ENCODE results near the gene CACNA1E. TPM values are rescaled to one million over a fixed set of nuclear protein-coding genes. Genes with fewer than 3 reads are reported as not detected.

CACNA1E gene
- total RNA-seq, 1 experiment from 2014 or later = 0.45 TPM

- TF ChIP-seq, protein P1, sequence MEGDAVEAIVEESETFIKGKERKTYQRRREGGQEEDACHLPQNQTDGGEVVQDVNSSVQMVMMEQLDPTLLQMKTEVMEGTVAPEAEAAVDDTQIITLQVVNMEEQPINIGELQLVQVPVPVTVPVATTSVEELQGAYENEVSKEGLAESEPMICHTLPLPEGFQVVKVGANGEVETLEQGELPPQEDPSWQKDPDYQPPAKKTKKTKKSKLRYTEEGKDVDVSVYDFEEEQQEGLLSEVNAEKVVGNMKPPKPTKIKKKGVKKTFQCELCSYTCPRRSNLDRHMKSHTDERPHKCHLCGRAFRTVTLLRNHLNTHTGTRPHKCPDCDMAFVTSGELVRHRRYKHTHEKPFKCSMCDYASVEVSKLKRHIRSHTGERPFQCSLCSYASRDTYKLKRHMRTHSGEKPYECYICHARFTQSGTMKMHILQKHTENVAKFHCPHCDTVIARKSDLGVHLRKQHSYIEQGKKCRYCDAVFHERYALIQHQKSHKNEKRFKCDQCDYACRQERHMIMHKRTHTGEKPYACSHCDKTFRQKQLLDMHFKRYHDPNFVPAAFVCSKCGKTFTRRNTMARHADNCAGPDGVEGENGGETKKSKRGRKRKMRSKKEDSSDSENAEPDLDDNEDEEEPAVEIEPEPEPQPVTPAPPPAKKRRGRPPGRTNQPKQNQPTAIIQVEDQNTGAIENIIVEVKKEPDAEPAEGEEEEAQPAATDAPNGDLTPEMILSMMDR (IDR thresholded peaks at IDR 0.05; ENCODE audit: insufficient read depth in 1 of 2, low read depth in 1 of 2, low read length in 1 of 2, severe bottlenecking in 1 of 2, unreplicated experiment in 1 of 2) = no peak
- no peak overlapping the region for H3K4me3 ChIP-seq (ENCODE audit: low read depth, low read length)
- Mint-ChIP-seq H3K9me3 (ENCODE audit: unreplicated experiment) (peaks cover 15% of the 10 kb centered on the region), H3K27me3 (ENCODE audit: insufficient read depth, unreplicated experiment) (peaks cover 10% of the 10 kb centered on the region), H3K4me1 (ENCODE audit: low read depth, unreplicated experiment) (no peaks in the 10 kb centered on the region), H3K4me3 (ENCODE audit: unreplicated experiment) (no peak overlapping the region), H3K36me3 (ENCODE audit: insufficient read depth, unreplicated experiment) (no peaks in the 10 kb centered on the region), H3K27ac (ENCODE audit: unreplicated experiment) (no peak overlapping the region)
- no peaks in the 10 kb centered on the region for H3K27me3 ChIP-seq (replicated peaks; ENCODE audit: control insufficient read depth, insufficient read depth, low read length)
- ChIA-PET CTCF (no interaction called here), POLR2A (no interaction called here)
- intact Hi-C loops (cut with micrococcal nuclease; ENCODE audit: unreplicated experiment) = no loop called here
- H3K9me3 ChIP-seq = no peaks in the 10 kb centered on the region
- no peak for DNase-seq
- no peaks in the 10 kb centered on the region for H3K36me3 ChIP-seq (ENCODE audit: control insufficient read depth, insufficient read depth, low read length)
- no TSS peak for BruUV-seq (replicated peaks)
- H3K4me1 ChIP-seq = peaks cover 4% of the 10 kb centered on the region
These were observed 181.2 kb downstream of the CACNA1E start for GRCh38 chr1:181664543-181664942.

GRCh38 chr1:181669246-181669645 is 185.9 kb downstream of the CACNA1E start:
- Histone ChIP-seq H3K4me1 (no peaks in the 10 kb centered on the region), H3K4me3 (ENCODE audit: low read depth, low read length) (no peak overlapping the region), H3K27me3 (replicated peaks; ENCODE audit: control insufficient read depth, insufficient read depth, low read length) (no peaks in the 10 kb centered on the region), H3K9me3 (no peaks in the 10 kb centered on the region), H3K36me3 (ENCODE audit: control insufficient read depth, insufficient read depth, low read length) (no peaks in the 10 kb centered on the region)
- DNase-seq = no peak
- intact Hi-C loops (cut with micrococcal nuclease; ENCODE audit: unreplicated experiment) = no loop called here
- no peaks in the 10 kb centered on the region for H3K36me3 Mint-ChIP-seq (ENCODE audit: insufficient read depth, unreplicated experiment)
- H3K27ac Mint-ChIP-seq (ENCODE audit: unreplicated experiment) = no peak overlapping the region
- H3K9me3 Mint-ChIP-seq (ENCODE audit: unreplicated experiment) = no peaks in the 10 kb centered on the region
- H3K4me3 Mint-ChIP-seq (ENCODE audit: unreplicated experiment) = no peak overlapping the region
- H3K27me3 Mint-ChIP-seq (ENCODE audit: insufficient read depth, unreplicated experiment) = peaks cover 17% of the 10 kb centered on the region
- POLR2A ChIA-PET = no interaction called here
- no peaks in the 10 kb centered on the region for H3K4me1 Mint-ChIP-seq (ENCODE audit: low read depth, unreplicated experiment)
- CTCF ChIA-PET = no interaction called here
- TF ChIP-seq, protein P1 (IDR thresholded peaks at IDR 0.05; ENCODE audit: insufficient read depth in 1 of 2, low read depth in 1 of 2, low read length in 1 of 2, severe bottlenecking in 1 of 2, unreplicated experiment in 1 of 2) = no peak
- no TSS peak for BruUV-seq (replicated peaks)

- ChIA-PET POLR2A (no interaction called here), CTCF (interaction anchor here (0.8 kb wide), 1 partner anchor 262 kb away, joined by 3 read pairs; no protein-coding TSS in a partner anchor)
- TF ChIP-seq, protein P1 (IDR thresholded peaks at IDR 0.05; ENCODE audit: insufficient read depth in 1 of 2, low read depth in 1 of 2, low read length in 1 of 2, severe bottlenecking in 1 of 2, unreplicated experiment in 1 of 2) = no peak
- no peak for DNase-seq
- Histone ChIP-seq H3K9me3 (no peaks in the 10 kb centered on the region), H3K4me3 (ENCODE audit: low read depth, low read length) (no peak overlapping the region), H3K36me3 (ENCODE audit: control insufficient read depth, insufficient read depth, low read length) (no peaks in the 10 kb centered on the region), H3K27me3 (replicated peaks; ENCODE audit: control insufficient read depth, insufficient read depth, low read length) (peaks cover 1% of the 10 kb centered on the region; the same call in 1 of the 2 replicates), H3K4me1 (no peaks in the 10 kb centered on the region)
- Mint-ChIP-seq H3K27ac (ENCODE audit: unreplicated experiment) (no peak overlapping the region), H3K4me1 (ENCODE audit: low read depth, unreplicated experiment) (no peaks in the 10 kb centered on the region), H3K27me3 (ENCODE audit: insufficient read depth, unreplicated experiment) (peaks cover 18% of the 10 kb centered on the region), H3K9me3 (ENCODE audit: unreplicated experiment) (no peaks in the 10 kb centered on the region), H3K4me3 (ENCODE audit: unreplicated experiment) (no peak overlapping the region), H3K36me3 (ENCODE audit: insufficient read depth, unreplicated experiment) (no peaks in the 10 kb centered on the region)
- intact Hi-C loops (cut with micrococcal nuclease; ENCODE audit: unreplicated experiment) = loop anchor here (5.0 kb wide), 2 partner anchors 87 to 263 kb away; no protein-coding TSS in a partner anchor
- no TSS peak for BruUV-seq (replicated peaks)
These were observed 191.3 kb downstream of the CACNA1E start for GRCh38 chr1:181674617-181675016.
